PC-9 (cell line): ENCODE results near the gene SLC9A9.

Source experiments
- EZH2 ChIP-seq: fragments of 200-600 bp; sonication (generic); IDR thresholded peaks from 2 replicates; pipeline ENCODE4 v1.8.0; 2017; ENCODE audit warnings: antibody characterized with exemption, low read depth
- TF ChIP-seq, protein P1 (sequence below): fragments of 200-600 bp; sonication (generic); conservative IDR thresholded peaks from 2 replicates; pipeline ENCODE4 v1.6.1; 2017; ENCODE audit warnings: mixed run types, antibody characterized with exemption, mild to moderate bottlenecking, moderate library complexity

DNA sequence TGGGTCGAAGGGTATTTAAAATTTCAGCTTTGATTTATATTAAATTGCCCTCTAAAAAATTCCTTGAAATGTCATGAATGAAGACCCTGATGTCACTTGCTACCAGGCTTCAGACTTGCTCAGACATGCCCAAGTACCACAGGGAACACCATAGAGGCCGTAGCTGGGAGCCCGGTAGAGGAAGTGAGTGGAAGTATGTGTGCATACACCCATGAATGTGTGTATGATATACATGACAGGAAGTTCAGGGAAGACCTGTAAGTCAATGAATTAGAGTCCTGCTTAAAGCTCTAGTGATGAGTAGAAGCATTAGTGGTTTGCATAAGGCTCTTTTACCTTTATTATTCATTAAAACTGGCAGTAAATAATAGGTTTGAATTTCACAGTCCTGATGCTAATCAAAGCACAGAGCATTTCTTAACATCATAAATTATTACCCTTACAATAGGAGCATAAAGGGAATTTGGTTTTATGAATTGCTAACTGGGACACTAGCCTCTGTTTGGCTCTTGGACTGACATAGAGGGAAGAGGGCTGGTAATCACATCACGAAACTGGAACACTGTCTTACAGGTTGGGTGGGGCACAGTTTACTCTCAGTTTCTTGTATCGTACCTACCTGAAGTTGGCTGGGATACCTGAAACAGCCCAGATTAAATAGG, 584.3 kb downstream of the SLC9A9 start:
- TF ChIP-seq, protein P1, sequence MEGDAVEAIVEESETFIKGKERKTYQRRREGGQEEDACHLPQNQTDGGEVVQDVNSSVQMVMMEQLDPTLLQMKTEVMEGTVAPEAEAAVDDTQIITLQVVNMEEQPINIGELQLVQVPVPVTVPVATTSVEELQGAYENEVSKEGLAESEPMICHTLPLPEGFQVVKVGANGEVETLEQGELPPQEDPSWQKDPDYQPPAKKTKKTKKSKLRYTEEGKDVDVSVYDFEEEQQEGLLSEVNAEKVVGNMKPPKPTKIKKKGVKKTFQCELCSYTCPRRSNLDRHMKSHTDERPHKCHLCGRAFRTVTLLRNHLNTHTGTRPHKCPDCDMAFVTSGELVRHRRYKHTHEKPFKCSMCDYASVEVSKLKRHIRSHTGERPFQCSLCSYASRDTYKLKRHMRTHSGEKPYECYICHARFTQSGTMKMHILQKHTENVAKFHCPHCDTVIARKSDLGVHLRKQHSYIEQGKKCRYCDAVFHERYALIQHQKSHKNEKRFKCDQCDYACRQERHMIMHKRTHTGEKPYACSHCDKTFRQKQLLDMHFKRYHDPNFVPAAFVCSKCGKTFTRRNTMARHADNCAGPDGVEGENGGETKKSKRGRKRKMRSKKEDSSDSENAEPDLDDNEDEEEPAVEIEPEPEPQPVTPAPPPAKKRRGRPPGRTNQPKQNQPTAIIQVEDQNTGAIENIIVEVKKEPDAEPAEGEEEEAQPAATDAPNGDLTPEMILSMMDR, result no peak
- no peak for TF ChIP-seq EZH2
